Sigmoid colon (tissue), 4 donors: Measurements from ENCODE around the gene ADAM10.

ENCODE experiments used
- EP300 ChIP-seq, 4 donors: sonication (generic); formaldehyde crosslinking; IDR thresholded peaks; one replicate each; pipeline ENCODE4 v1.6.1; 2017; ENCODE audit warnings: antibody characterized with exemption in 4 of 4
- POLR2A ChIP-seq, 2 donors: fragments of 450-650 bp; IDR thresholded peaks; one replicate each; pipeline ENCODE4 v1.6.1; 2016; ENCODE audit warnings: antibody characterized with exemption in 2 of 2, mild to moderate bottlenecking in 2 of 2, moderate library complexity in 2 of 2
- POLR2AphosphoS5 ChIP-seq, 4 donors: sonication (generic); formaldehyde crosslinking; IDR thresholded peaks; one replicate each; pipeline ENCODE4 v1.6.1; 2017; ENCODE audit warnings: antibody characterized with exemption in 4 of 4
- TF ChIP-seq, protein P1 (sequence below), 4 experiments: fragments of 450-650 bp in 3 of 4; fragments of 200-600 bp in 1 of 4; IDR thresholded peaks; one replicate each; pipeline ENCODE4 v1.5.1; 2016 to 2019; ENCODE audit warnings: antibody characterized with exemption in 4 of 4, mild to moderate bottlenecking in 3 of 4, moderate library complexity in 2 of 4

DNA sequence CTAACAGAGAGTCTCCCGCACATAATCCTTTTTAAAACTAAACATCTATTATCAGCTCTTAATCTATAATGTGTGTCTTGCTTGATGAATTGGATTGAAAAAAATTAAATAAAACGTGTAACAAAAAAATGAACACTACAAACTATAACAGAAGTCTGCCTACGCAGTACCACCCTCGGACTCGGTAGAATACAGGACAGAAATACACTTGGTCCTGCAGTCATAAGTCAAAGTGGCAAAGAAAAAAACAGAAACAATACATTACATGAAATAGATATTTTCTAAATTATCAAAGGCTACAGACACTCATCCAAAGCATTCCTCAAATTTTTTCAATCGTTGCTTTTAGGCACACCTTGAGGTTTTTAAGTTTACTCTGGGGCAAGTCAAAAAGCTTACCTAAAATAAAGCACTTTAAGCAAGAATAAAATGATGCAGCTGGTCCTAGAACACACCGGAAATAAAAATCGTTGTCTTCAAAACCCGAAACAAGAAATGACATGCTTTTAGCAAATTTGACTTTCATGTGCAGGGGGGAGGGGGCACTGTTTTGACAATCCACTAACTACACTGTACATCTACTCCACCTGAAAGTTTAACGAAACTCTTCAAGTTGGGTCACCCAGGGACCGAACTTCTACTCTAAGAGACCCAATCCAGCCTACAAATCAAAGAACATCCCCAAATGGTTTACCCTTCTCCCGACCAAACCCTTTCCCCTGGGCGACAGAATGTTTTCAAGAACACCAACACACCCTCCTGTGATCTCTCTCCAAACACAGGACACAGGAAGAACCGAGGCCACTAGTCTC lies 1.3 kb downstream of the ADAM10 start:
- TF ChIP-seq, protein P1, sequence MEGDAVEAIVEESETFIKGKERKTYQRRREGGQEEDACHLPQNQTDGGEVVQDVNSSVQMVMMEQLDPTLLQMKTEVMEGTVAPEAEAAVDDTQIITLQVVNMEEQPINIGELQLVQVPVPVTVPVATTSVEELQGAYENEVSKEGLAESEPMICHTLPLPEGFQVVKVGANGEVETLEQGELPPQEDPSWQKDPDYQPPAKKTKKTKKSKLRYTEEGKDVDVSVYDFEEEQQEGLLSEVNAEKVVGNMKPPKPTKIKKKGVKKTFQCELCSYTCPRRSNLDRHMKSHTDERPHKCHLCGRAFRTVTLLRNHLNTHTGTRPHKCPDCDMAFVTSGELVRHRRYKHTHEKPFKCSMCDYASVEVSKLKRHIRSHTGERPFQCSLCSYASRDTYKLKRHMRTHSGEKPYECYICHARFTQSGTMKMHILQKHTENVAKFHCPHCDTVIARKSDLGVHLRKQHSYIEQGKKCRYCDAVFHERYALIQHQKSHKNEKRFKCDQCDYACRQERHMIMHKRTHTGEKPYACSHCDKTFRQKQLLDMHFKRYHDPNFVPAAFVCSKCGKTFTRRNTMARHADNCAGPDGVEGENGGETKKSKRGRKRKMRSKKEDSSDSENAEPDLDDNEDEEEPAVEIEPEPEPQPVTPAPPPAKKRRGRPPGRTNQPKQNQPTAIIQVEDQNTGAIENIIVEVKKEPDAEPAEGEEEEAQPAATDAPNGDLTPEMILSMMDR (IDR thresholded peaks at IDR 0.05) = no peak
- no peak for TF ChIP-seq POLR2AphosphoS5 (IDR thresholded peaks at IDR 0.05)
- no peak for TF ChIP-seq EP300 (IDR thresholded peaks at IDR 0.05)
- no peak for TF ChIP-seq POLR2A (IDR thresholded peaks at IDR 0.05)
